Esophagus squamous epithelium (tissue), 4 donors: ENCODE results near the gene CLCNKB.
"Not testable (repeated sequence)": the region's sequence is repeated elsewhere in the genome, so short reads cannot be mapped to it uniquely, and the experiment has no call there.

ENCODE experiments used
- CTCF ChIP-seq, 6 experiments: fragments of 450-650 bp in 4 of 6; fragments of 200-600 bp in 2 of 6; sonication (generic) in 2 of 6; IDR thresholded peaks; one replicate each; pipeline ENCODE4 v1.5.1; 2016 to 2019; ENCODE audit warnings: antibody characterized with exemption in 6 of 6, mild to moderate bottlenecking in 4 of 6, moderate library complexity in 4 of 6
- POLR2A ChIP-seq, 4 donors: fragments of 450-650 bp; IDR thresholded peaks; one replicate each; pipeline ENCODE4 v1.6.1; 2017; ENCODE audit warnings: antibody characterized with exemption in 4 of 4, mild to moderate bottlenecking in 4 of 4, moderate library complexity in 3 of 4

DNA sequence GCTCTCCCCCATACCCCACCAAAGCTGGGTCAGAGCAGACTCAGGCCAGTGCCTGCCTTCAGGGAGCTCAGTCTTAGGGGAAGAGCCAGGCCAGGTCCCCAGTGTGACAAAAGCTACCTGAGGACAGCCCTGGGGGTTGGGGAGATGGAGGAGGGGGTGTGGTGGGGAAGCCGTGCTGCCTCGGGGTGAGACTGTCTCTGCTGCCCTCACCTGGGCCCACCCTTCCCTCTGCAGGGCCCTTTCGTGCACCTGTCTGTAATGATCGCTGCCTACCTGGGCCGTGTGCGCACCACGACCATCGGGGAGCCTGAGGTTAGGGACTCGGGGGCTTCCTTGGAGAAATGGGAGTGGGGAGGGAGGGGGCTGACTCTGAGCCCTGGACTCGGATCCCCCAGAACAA, 17.3 kb upstream of the CLCNKB start:
- not testable (repeated sequence) for TF ChIP-seq POLR2A, CTCF (IDR thresholded peaks at IDR 0.05)
